ENCODE data around the gene PITPNC1.

PITPNC1 gene

GRCh38 chr17:67602444-67602843, 225.4 kb downstream of the PITPNC1 start:
- H3K4me3 ChIP-seq (replicated peaks in 1 of 2; ENCODE audit: low read depth in 2 of 2, low read length in 2 of 2): no peak overlapping the region
- no peak for DNase-seq (ENCODE audit: low read depth in 2 of 2)
- no peak for TF ChIP-seq CTCF (IDR thresholded peaks at IDR 0.05; ENCODE audit: low read depth, low read length)

GRCh38 chr17:67602974-67603373, 225.9 kb downstream of the PITPNC1 start:
- TF ChIP-seq CTCF (IDR thresholded peaks at IDR 0.05; ENCODE audit: low read depth, low read length): peak; percentile 56
- peak; percentile 59 to 62 for DNase-seq (ENCODE audit: low read depth in 2 of 2)
- no peak overlapping the region for H3K4me3 ChIP-seq (replicated peaks in 1 of 2; ENCODE audit: low read depth in 2 of 2, low read length in 2 of 2)

- DNase-seq (ENCODE audit: low read depth in 2 of 2): peak; percentile 17 to 70
- no peak overlapping the region for H3K4me3 ChIP-seq (replicated peaks in 1 of 2; ENCODE audit: low read depth in 2 of 2, low read length in 2 of 2)
- TF ChIP-seq CTCF (IDR thresholded peaks at IDR 0.05; ENCODE audit: low read depth, low read length): no peak
Measured at GRCh38 chr17:67605256-67605912, 228.3 kb downstream of the PITPNC1 start.

GRCh38 chr17:67606471-67606870, 229.4 kb downstream of the PITPNC1 start:
- H3K4me3 ChIP-seq (replicated peaks in 1 of 2; ENCODE audit: low read depth in 2 of 2, low read length in 2 of 2): no peak overlapping the region
- no peak for TF ChIP-seq CTCF (IDR thresholded peaks at IDR 0.05; ENCODE audit: low read depth, low read length)

GRCh38 chr17:67606896-67607604, 230.0 kb downstream of the PITPNC1 start:
- peak in 1 of 2 donors; percentile 26 for DNase-seq (ENCODE audit: low read depth in 2 of 2)
- no peak overlapping the region for H3K4me3 ChIP-seq (replicated peaks in 1 of 2; ENCODE audit: low read depth in 2 of 2, low read length in 2 of 2)
- no peak for TF ChIP-seq CTCF (IDR thresholded peaks at IDR 0.05; ENCODE audit: low read depth, low read length)

More at GRCh38 chr17:67606471-67606870, 229.4 kb downstream of the PITPNC1 start:
- peak; percentile 21 to 28 for DNase-seq (ENCODE audit: low read depth in 2 of 2)

GRCh38 chr17:67610061-67610460, 233.0 kb downstream of the PITPNC1 start:
- TF ChIP-seq CTCF (IDR thresholded peaks at IDR 0.05; ENCODE audit: low read depth, low read length): no peak
- DNase-seq (ENCODE audit: low read depth in 2 of 2): no peak
- no peak overlapping the region for H3K4me3 ChIP-seq (replicated peaks in 1 of 2; ENCODE audit: low read depth in 2 of 2, low read length in 2 of 2)

Measured in cardiac fibroblast (primary cell).